B cell (primary cell): ENCODE data around the gene CCND1. TPM values are rescaled to one million over a fixed set of nuclear protein-coding genes. Genes with fewer than 3 reads are reported as not detected.

Experiments used
- ATAC-seq: fragments of 200-7000 bp; cut with Tn5 transposase; one replicate; pipeline ENCODE4 v1.10.0; 2021; ENCODE audit warnings: low read depth, mild to moderate bottlenecking, moderate number of reproducible peaks, moderate library complexity
- CTCF ChIA-PET: fragments of 350-600 bp; sonication (Branson Sonifier 250); formaldehyde crosslinking; loops from one replicate; lab custom pipeline; 2021; ENCODE audit warnings: antibody characterized with exemption, inconsistent platforms; lab: Charles Lee
- POLR2A ChIA-PET: fragments of 350-600 bp; sonication (Branson Sonifier 250); formaldehyde crosslinking; loops from one replicate; lab custom pipeline; 2021; ENCODE audit warnings: antibody characterized with exemption; lab: Charles Lee
- DNase-seq: peaks from one replicate; pipeline ENCODE4 v3.0.0; 2013
- H2AFZ ChIP-seq: 2 replicates; pipeline ENCODE4 v1.6.1; 2012; ENCODE audit warnings: mild to moderate bottlenecking, low read depth, low read length; ENCODE audit not compliant: insufficient read depth, poor library complexity, severe bottlenecking
- H3K27ac ChIP-seq, 2 donors: 1 replicate in 1 of 2; 2 replicates in 1 of 2; pipeline ENCODE4 v1.5.1; 2012 to 2013; ENCODE audit warnings: low read length in 2 of 2, mild to moderate bottlenecking in 2 of 2, moderate library complexity in 1 of 2
- H3K27me3 ChIP-seq, 4 experiments: fragments of 200-600 bp in 1 of 4; sonication (generic) in 1 of 4; replicated peaks in 1 of 4; 1 replicate in 2 of 4; 2 replicates in 2 of 4; pipeline versions ENCODE4 v1.6.1 to v1.7.0; 2013 to 2016; ENCODE audit warnings: low read length in 3 of 4, mild to moderate bottlenecking in 2 of 4, mixed read lengths in 1 of 4, moderate library complexity in 1 of 4; ENCODE audit not compliant: insufficient read depth in 4 of 4, control insufficient read depth in 3 of 4; ENCODE audit errors: control extremely low read depth in 1 of 4
- H3K36me3 ChIP-seq, 2 experiments: replicated peaks in 1 of 2; 1 replicate in 1 of 2; 2 replicates in 1 of 2; pipeline versions ENCODE4 v1.6.1 to v1.7.1; 2013; ENCODE audit warnings: low read length in 1 of 2; ENCODE audit not compliant: insufficient read depth in 2 of 2, control insufficient read depth in 1 of 2; ENCODE audit errors: control extremely low read depth in 1 of 2, extremely low read depth in 1 of 2
- H3K4me1 ChIP-seq, 2 donors: fragments of 200-600 bp in 1 of 2; sonication (generic) in 1 of 2; 1 replicate in 1 of 2; 2 replicates in 1 of 2; pipeline versions ENCODE4 v1.5.1 to v1.6.1; 2013 to 2017; ENCODE audit warnings: low read length in 2 of 2; ENCODE audit not compliant: control insufficient read depth in 2 of 2, insufficient read depth in 2 of 2
- H3K4me2 ChIP-seq: replicated peaks from 2 replicates; pipeline ENCODE3; 2012; ENCODE audit warnings: mild to moderate bottlenecking, low read depth, low read length; ENCODE audit not compliant: poor library complexity, severe bottlenecking
- H3K4me3 ChIP-seq, 5 experiments: fragments of 200-600 bp in 1 of 5; sonication (generic) in 1 of 5; 1 replicate in 3 of 5; 2 replicates in 2 of 5; pipeline versions ENCODE4 v1.5.1 to v1.7.0; 2011 to 2016; ENCODE audit warnings: low read length in 4 of 5, mild to moderate bottlenecking in 4 of 5, low read depth in 2 of 5, control low read depth in 1 of 5, moderate library complexity in 1 of 5; ENCODE audit not compliant: insufficient read depth in 1 of 5; ENCODE audit errors: control extremely low read depth in 1 of 5, extremely low read depth in 1 of 5
- H3K79me2 ChIP-seq: fragments of 200-600 bp; sonication (generic); one replicate; pipeline ENCODE4 v1.6.0; 2016; ENCODE audit warnings: low read length; ENCODE audit not compliant: control insufficient read depth, insufficient read depth
- H3K9ac ChIP-seq: fragments of 200-600 bp; sonication (generic); 2 replicates; pipeline ENCODE4 v1.6.1; 2017; ENCODE audit warnings: mild to moderate bottlenecking, low read length, moderate library complexity
- H3K9me3 ChIP-seq, 3 donors: one replicate each; pipeline versions ENCODE4 v1.6.1 to v1.7.1; 2013; ENCODE audit warnings: low read length in 2 of 3; ENCODE audit not compliant: control insufficient read depth in 2 of 3, insufficient read depth in 1 of 3; ENCODE audit errors: control extremely low read depth in 1 of 3
- H4K20me1 ChIP-seq: 2 replicates; pipeline ENCODE4 v1.6.0; 2012; ENCODE audit warnings: mild to moderate bottlenecking, low read length; ENCODE audit not compliant: insufficient read depth, control insufficient read depth, poor library complexity, severe bottlenecking
- H3K27ac Mint-ChIP-seq: one replicate; pipeline ENCODE4 v1.8.0; 2021; ENCODE audit warnings: mixed read lengths
- H3K27me3 Mint-ChIP-seq: one replicate; pipeline ENCODE4 v1.8.0; 2021; ENCODE audit warnings: mixed read lengths
- H3K4me1 Mint-ChIP-seq: one replicate; pipeline ENCODE4 v1.8.0; 2021; ENCODE audit warnings: mixed read lengths
- H3K4me3 Mint-ChIP-seq: one replicate; pipeline ENCODE4 v1.8.0; 2021; ENCODE audit warnings: mixed read lengths
- H3K9me3 Mint-ChIP-seq: one replicate; pipeline ENCODE4 v1.8.0; 2022; ENCODE audit warnings: mixed read lengths; ENCODE audit not compliant: insufficient read depth
- CTCF ChIP-seq: fragments of 200-600 bp; IDR thresholded peaks from one replicate; pipeline ENCODE4 v1.8.0; 2022; ENCODE audit warnings: antibody characterized with exemption, mild to moderate bottlenecking
- EZH2 ChIP-seq: IDR thresholded peaks from 2 replicates; pipeline ENCODE4 v1.6.1; 2012; ENCODE audit warnings: borderline replicate concordance, low read depth, mild to moderate bottlenecking, moderate library complexity, low read length; ENCODE audit not compliant: insufficient read depth, poor library complexity, severe bottlenecking
- WGBS: methylation state at CpG from one replicate; pipeline ENCODE4 v1.1.5; 2013; ENCODE audit warnings: missing lambda C conversion rate; ENCODE audit not compliant: insufficient coverage; 5-methylcytosine and 5-hydroxymethylcytosine counted together
- intact Hi-C: fragments of 100-400 bp; cut with micrococcal nuclease; formaldehyde crosslinking; loops from one replicate; pipeline ENCODE4 v1.10.0; 2022
- polyA plus RNA-seq: library from polyadenylated mRNA; depleted of rRNA; stranded (reverse); fragments of >200 nt; gene quantifications from 2 replicates; pipeline ENCODE4 v1.2.3, GENCODE V29; 2012
- total RNA-seq, 2 donors: library from RNA; stranded (reverse); fragments of 120-200 nt in 1 of 2; gene quantifications; 1 replicate in 1 of 2; 2 replicates in 1 of 2; pipeline versions ENCODE4 v1.2.3 to v1.2.4, GENCODE V29; 2013 to 2022

Gene CCND1
- total and polyA plus RNA-seq, 2 donors (not counting 1 experiment from before 2014, with no cell fraction given), result 4.9 to 8.8 TPM

GRCh38 chr11:69643646-69644045 is 2.7 kb downstream of the CCND1 start:
- peaks cover 0 to 21% (median 15%) of the 10 kb centered on the region in 4 experiments for H3K27me3 ChIP-seq
- peak overlapping the region; percentile 85 for H3K4me3 Mint-ChIP-seq
- ChIA-PET CTCF (interaction anchor here (0.7 to 4.9 kb wide), 13 partner anchors 26 to 1059 kb away, joined by 3 to 71 read pairs (median 5); partner anchors contain the start of gene MYEOV), POLR2A (interaction anchor here (0.5 to 1.2 kb wide), 5 partner anchors 31 to 1031 kb away, joined by 3 to 7 read pairs (median 4); partner anchors contain the start of genes LTO1 and MYEOV)
- no peaks in the 10 kb centered on the region for H3K9me3 Mint-ChIP-seq
- ATAC-seq, result no peak
- no peak overlapping the region for H3K4me3 ChIP-seq
- H2AFZ ChIP-seq, result peak overlapping the region; percentile 90
- H3K4me2 ChIP-seq, result peak overlapping the region; percentile 78
- no peak overlapping the region for H3K9ac ChIP-seq
- peaks cover 28 to 39% of the 10 kb centered on the region in 2 donors for H3K4me1 ChIP-seq
- no peak overlapping the region for H3K27ac ChIP-seq
- WGBS, result 88% methylated on average over 26 of the region's 27 CpGs
- no peak for DNase-seq
- intact Hi-C loops, result loop anchor here (1.0 to 2.0 kb wide), 4 partner anchors 32 to 595 kb away; partner anchors contain the start of genes LTO1 and TPCN2
- H3K9me3 ChIP-seq, result peaks cover 0 to 9% (median 0%) of the 10 kb centered on the region in 3 donors
- peaks cover 16% of the 10 kb centered on the region for H3K27me3 Mint-ChIP-seq
- peaks cover 0 to 4% of the 10 kb centered on the region in 2 experiments for H3K36me3 ChIP-seq
- peaks cover 6% of the 10 kb centered on the region for H3K79me2 ChIP-seq
- peaks cover 29% of the 10 kb centered on the region for H4K20me1 ChIP-seq
- H3K4me1 Mint-ChIP-seq, result peaks cover 37% of the 10 kb centered on the region
- TF ChIP-seq EZH2, result no peak
- peak; percentile 47 for TF ChIP-seq CTCF
- H3K27ac Mint-ChIP-seq, result peak overlapping the region; percentile 79
